Ishikawa (cell line): ENCODE measurements around the gene CYB5RL.

Experiments used
- CEBPB ChIP-seq: IDR thresholded peaks from 2 replicates; pipeline ENCODE4 v1.6.1; 2012
- CREB1 ChIP-seq: IDR thresholded peaks from 2 replicates; pipeline ENCODE4 v1.6.1; 2012; ENCODE audit warnings: low read depth
- EGR1 ChIP-seq: IDR thresholded peaks from 2 replicates; pipeline ENCODE4 v1.6.1; 2012
- EP300 ChIP-seq: IDR thresholded peaks from 2 replicates; pipeline ENCODE4 v1.6.1; 2012; ENCODE audit warnings: borderline replicate concordance
- FOXM1 ChIP-seq: IDR thresholded peaks from 2 replicates; pipeline ENCODE4 v1.6.1; 2012; ENCODE audit warnings: low read depth, borderline replicate concordance
- MAX ChIP-seq: IDR thresholded peaks from 2 replicates; pipeline ENCODE4 v1.6.1; 2012
- NFIC ChIP-seq: IDR thresholded peaks from 2 replicates; pipeline ENCODE4 v1.6.1; 2012
- RAD21 ChIP-seq: IDR thresholded peaks from 2 replicates; pipeline ENCODE4 v1.6.1; 2012; ENCODE audit warnings: low read depth
- REST ChIP-seq: IDR thresholded peaks from 2 replicates; pipeline ENCODE4 v1.6.1; 2012; ENCODE audit warnings: low read depth, mild to moderate bottlenecking
- TAF1 ChIP-seq: IDR thresholded peaks from 2 replicates; pipeline ENCODE4 v1.6.1; 2012; ENCODE audit warnings: low read depth, mild to moderate bottlenecking
- TCF12 ChIP-seq: IDR thresholded peaks from 2 replicates; pipeline ENCODE4 v1.6.1; 2012; ENCODE audit warnings: low read depth
- TEAD4 ChIP-seq: IDR thresholded peaks from 2 replicates; pipeline ENCODE4 v1.6.1; 2012
- USF1 ChIP-seq: IDR thresholded peaks from 2 replicates; pipeline ENCODE4 v1.6.1; 2012
- YY1 ChIP-seq: IDR thresholded peaks from 2 replicates; pipeline ENCODE4 v1.6.1; 2012; ENCODE audit warnings: low read depth
- ZBTB7A ChIP-seq: IDR thresholded peaks from 2 replicates; pipeline ENCODE4 v1.6.1; 2012; ENCODE audit warnings: low read depth

The CYB5RL gene

GRCh38 chr1:54245501-54245900 is 45.7 kb upstream of the CYB5RL start:
- no peak for TF ChIP-seq ZBTB7A
- TF ChIP-seq TCF12, result no peak
- no peak for TF ChIP-seq TEAD4
- no peak for TF ChIP-seq CREB1
- TF ChIP-seq EGR1, result no peak
- no peak for TF ChIP-seq EP300
- TF ChIP-seq RAD21, result no peak
- no peak for TF ChIP-seq REST
- no peak for TF ChIP-seq CEBPB
- TF ChIP-seq NFIC, result no peak
- TF ChIP-seq USF1, result no peak
- TF ChIP-seq MAX, result no peak
- TF ChIP-seq YY1, result no peak
- no peak for TF ChIP-seq TAF1
- no peak for TF ChIP-seq FOXM1

GRCh38 chr1:54244655-54245054 is 44.8 kb upstream of the CYB5RL start:
- TF ChIP-seq RAD21, result no peak
- TF ChIP-seq EGR1, result no peak
- TF ChIP-seq YY1, result no peak
- no peak for TF ChIP-seq EP300

- TF ChIP-seq REST, result no peak
- TF ChIP-seq RAD21, result no peak
- TF ChIP-seq CREB1, result no peak
- TF ChIP-seq MAX, result no peak
- TF ChIP-seq CEBPB, result no peak
- TF ChIP-seq ZBTB7A, result no peak
- no peak for TF ChIP-seq EGR1
- no peak for TF ChIP-seq FOXM1
- TF ChIP-seq TCF12, result no peak
- TF ChIP-seq YY1, result no peak
- TF ChIP-seq TEAD4, result no peak
- TF ChIP-seq NFIC, result no peak
- TF ChIP-seq USF1, result no peak
Measured at GRCh38 chr1:54243022-54243421, 43.2 kb upstream of the CYB5RL start.

- TF ChIP-seq NFIC, result no peak
- TF ChIP-seq FOXM1, result no peak
- TF ChIP-seq EP300, result no peak
- no peak for TF ChIP-seq MAX
- TF ChIP-seq CEBPB, result no peak
- TF ChIP-seq YY1, result no peak
Measured at GRCh38 chr1:54241364-54241763, 41.5 kb upstream of the CYB5RL start.

- TF ChIP-seq YY1 (no peak), REST (no peak), USF1 (no peak), MAX (no peak), TEAD4 (no peak)
Measured at GRCh38 chr1:54240741-54241335, 41.0 kb upstream of the CYB5RL start.
